PC-3 (cell line): ENCODE results near the gene RGS2. TPM values are rescaled to one million over a fixed set of nuclear protein-coding genes. Genes with fewer than 3 reads are reported as not detected.

ENCODE experiments used
- ATAC-seq: fragments of 200-7000 bp; cut with Tn5 transposase; 2 replicates; pipeline ENCODE4 v1.9.1; 2020; ENCODE audit warnings: mild to moderate bottlenecking, moderate library complexity
- BruUV-seq: library from RNA; stranded (reverse); fragments of 400-500 nt; replicated peaks from 2 replicates; lab custom pipeline; 2021; lab: Mats Ljungman, UMichigan
- CTCF ChIA-PET: fragments of 300-600 bp; sonication (Branson Sonifier 250); formaldehyde crosslinking; loops from one replicate; lab custom pipeline; 2022; ENCODE audit warnings: antibody characterized with exemption; lab: Charles Lee
- POLR2A ChIA-PET: fragments of 300-600 bp; sonication (Branson Sonifier 250); formaldehyde crosslinking; loops from one replicate; lab custom pipeline; 2022; ENCODE audit warnings: antibody characterized with exemption; ENCODE audit not compliant: unreplicated experiment; lab: Charles Lee
- DNase-seq: peaks from one replicate; pipeline ENCODE4 v3.0.0-alpha.2; 2015
- H2AFZ ChIP-seq: fragments of 300-600 bp; sonication (generic); 2 replicates; pipeline ENCODE4 v1.6.0; 2016; ENCODE audit warnings: antibody characterized with exemption, low read length
- H3F3A ChIP-seq: fragments of 300-600 bp; sonication (generic); one replicate; pipeline ENCODE4 v1.6.0; 2017; ENCODE audit warnings: antibody characterized with exemption, low read length, control low read depth, mild to moderate bottlenecking; ENCODE audit not compliant: unreplicated experiment
- H3K27ac ChIP-seq: fragments of 300-600 bp; sonication (generic); 2 replicates; pipeline ENCODE4 v1.5.1; 2016; ENCODE audit warnings: mild to moderate bottlenecking, low read length
- H3K27me3 ChIP-seq: fragments of 300-600 bp; sonication (generic); 2 replicates; pipeline ENCODE4 v1.6.1; 2016; ENCODE audit warnings: low read length, mixed read lengths
- H3K36me3 ChIP-seq: fragments of 300-600 bp; sonication (generic); 2 replicates; pipeline ENCODE4 v1.6.1; 2016; ENCODE audit warnings: low read depth, mixed run types, low read length, mixed read lengths
- H3K4me1 ChIP-seq: fragments of 300-600 bp; sonication (generic); 2 replicates; pipeline ENCODE4 v1.5.1; 2016; ENCODE audit warnings: low read length; ENCODE audit not compliant: insufficient read depth
- H3K4me2 ChIP-seq: fragments of 300-600 bp; sonication (generic); 2 replicates; pipeline ENCODE4 v1.6.0; 2016; ENCODE audit warnings: low read length
- H3K4me3 ChIP-seq: fragments of 300-600 bp; sonication (generic); 2 replicates; pipeline ENCODE4 v1.5.1; 2016; ENCODE audit warnings: mild to moderate bottlenecking, low read length, mixed read lengths
- H3K79me2 ChIP-seq: fragments of 300-600 bp; sonication (generic); 2 replicates; pipeline ENCODE4 v1.6.1; 2017; ENCODE audit warnings: low read length, mixed read lengths
- H3K9ac ChIP-seq: fragments of 300-600 bp; sonication (generic); 2 replicates; pipeline ENCODE4 v1.6.0; 2016; ENCODE audit warnings: mild to moderate bottlenecking, low read length
- H3K9me2 ChIP-seq: fragments of 300-600 bp; sonication (generic); replicated peaks from 2 replicates; pipeline ENCODE4 v1.6.1; 2016; ENCODE audit warnings: mixed run types, low read length, mixed read lengths
- H3K9me3 ChIP-seq: fragments of 300-600 bp; sonication (generic); 2 replicates; pipeline ENCODE4 v1.6.1; 2016; ENCODE audit warnings: low read length, mixed read lengths
- H4K20me1 ChIP-seq: fragments of 300-600 bp; sonication (generic); 2 replicates; pipeline ENCODE4 v1.6.1; 2016; ENCODE audit warnings: low read length, mixed read lengths
- CTCF ChIP-seq: fragments of 300-600 bp; sonication (generic); conservative IDR thresholded peaks from 2 replicates; pipeline ENCODE4 v1.5.1; 2017; ENCODE audit warnings: antibody characterized with exemption, low read depth, mild to moderate bottlenecking, low read length
- EZH2 ChIP-seq: fragments of 300-600 bp; sonication (generic); IDR thresholded peaks from one replicate; pipeline ENCODE4 v1.6.1; 2017; ENCODE audit warnings: antibody characterized with exemption, mild to moderate bottlenecking, low read length; ENCODE audit not compliant: unreplicated experiment
- EZH2phosphoT487 ChIP-seq: fragments of 300-600 bp; sonication (generic); IDR thresholded peaks from 2 replicates; pipeline ENCODE4 v1.6.1; 2018; ENCODE audit warnings: mild to moderate bottlenecking, antibody characterized with exemption, low read length, borderline replicate concordance
- intact Hi-C: fragments of 100-400 bp; cut with micrococcal nuclease; formaldehyde crosslinking; loops from 2 replicates; pipeline ENCODE4 v1.9.0; 2023
- total RNA-seq: library from RNA; depleted of rRNA; stranded (reverse); fragments of >200 nt; gene quantifications from 2 replicates; pipeline ENCODE4 v1.2.3, GENCODE V29; 2014

Gene RGS2
- total RNA-seq, 1 experiment from 2014 or later: 163 TPM

- ChIA-PET POLR2A (no interaction called here), CTCF (no interaction called here)
- TF ChIP-seq EZH2phosphoT487 (no peak), CTCF (no peak), EZH2 (no peak)
These were observed 12.8 kb upstream of the RGS2 start for GRCh38 chr1:192795916-192796618.

GRCh38 chr1:192797143-192797542 is 11.7 kb upstream of the RGS2 start:
- no TSS peak for BruUV-seq
- no peak for DNase-seq
- no peaks in the 10 kb centered on the region for H3K9me2 ChIP-seq
- H3K4me3 ChIP-seq: no peak overlapping the region
- no peak overlapping the region for H3K9ac ChIP-seq
- no peaks in the 10 kb centered on the region for H3K9me3 ChIP-seq
- no peaks in the 10 kb centered on the region for H4K20me1 ChIP-seq
- H3F3A ChIP-seq: no peaks in the 10 kb centered on the region
- H3K4me2 ChIP-seq: no peak overlapping the region
- H3K4me1 ChIP-seq: no peaks in the 10 kb centered on the region
- intact Hi-C loops: no loop called here
- no peaks in the 10 kb centered on the region for H3K79me2 ChIP-seq
- H2AFZ ChIP-seq: no peak overlapping the region
- ChIA-PET POLR2A (no interaction called here), CTCF (no interaction called here)
- H3K36me3 ChIP-seq: no peaks in the 10 kb centered on the region
- no peaks in the 10 kb centered on the region for H3K27me3 ChIP-seq
- ATAC-seq: no peak
- no peak overlapping the region for H3K27ac ChIP-seq
- no peak for TF ChIP-seq EZH2

More at GRCh38 chr1:192795916-192796618, 12.8 kb upstream of the RGS2 start:
- Histone ChIP-seq H3K9ac (no peak overlapping the region), H3K27me3 (no peaks in the 10 kb centered on the region), H3F3A (no peaks in the 10 kb centered on the region), H3K9me3 (no peaks in the 10 kb centered on the region), H3K4me3 (no peak overlapping the region), H3K9me2 (no peaks in the 10 kb centered on the region), H4K20me1 (no peaks in the 10 kb centered on the region), H3K4me2 (no peak overlapping the region), H3K36me3 (no peaks in the 10 kb centered on the region), H2AFZ (no peak overlapping the region), H3K4me1 (no peaks in the 10 kb centered on the region), H3K27ac (no peak overlapping the region), H3K79me2 (no peaks in the 10 kb centered on the region)
- ATAC-seq (no peak), DNase-seq (no peak)
- intact Hi-C loops: no loop called here
- no TSS peak for BruUV-seq

GRCh38 chr1:192797891-192798290 is 10.9 kb upstream of the RGS2 start:
- no peaks in the 10 kb centered on the region for H3K4me1 ChIP-seq
- no peak overlapping the region for H3K4me2 ChIP-seq
- ChIA-PET POLR2A (no interaction called here), CTCF (no interaction called here)
- H3K27me3 ChIP-seq: no peaks in the 10 kb centered on the region
- no peaks in the 10 kb centered on the region for H3K36me3 ChIP-seq
- TF ChIP-seq EZH2phosphoT487 (no peak), CTCF (no peak), EZH2 (no peak)
- intact Hi-C loops: no loop called here
- no TSS peak for BruUV-seq
- H3K27ac ChIP-seq: no peak overlapping the region
- H3F3A ChIP-seq: no peaks in the 10 kb centered on the region
- no peaks in the 10 kb centered on the region for H3K9me2 ChIP-seq
- no peaks in the 10 kb centered on the region for H4K20me1 ChIP-seq
- DNase-seq (no peak), ATAC-seq (no peak)
- no peaks in the 10 kb centered on the region for H3K79me2 ChIP-seq
- H3K9me3 ChIP-seq: no peaks in the 10 kb centered on the region
- H2AFZ ChIP-seq: no peak overlapping the region
- no peak overlapping the region for H3K4me3 ChIP-seq
- no peak overlapping the region for H3K9ac ChIP-seq
